Omental fat pad (tissue), 4 donors: ENCODE results near the gene ZNF107. TPM values are rescaled to one million over a fixed set of nuclear protein-coding genes. Genes with fewer than 3 reads are reported as not detected.

Experiments
- ATAC-seq: fragments of 150-250 bp; one replicate; pipeline ENCODE4 v1.9.1; 2016; ENCODE audit warnings: mild to moderate bottlenecking, moderate library complexity; ENCODE audit not compliant: low FRiP score
- DNase-seq: peaks from one replicate; pipeline ENCODE4 v3.0.0-alpha.2; 2019; ENCODE audit warnings: low spot score
- total RNA-seq, 4 donors: library from RNA; depleted of rRNA; stranded (reverse); fragments of >200 nt; gene quantifications; one replicate each; pipeline ENCODE4 v1.1.0, GENCODE V29; 2016
- TF ChIP-seq, protein P1 (sequence below), 3 donors: fragments of 450-650 bp; IDR thresholded peaks; one replicate each; pipeline ENCODE4 v1.5.1; 2016 to 2017; ENCODE audit warnings: antibody characterized with exemption in 3 of 3, mild to moderate bottlenecking in 3 of 3, moderate library complexity in 2 of 3

ZNF107 gene
- total RNA-seq, 4 donors from 2014 or later: 2.2 to 12.9 (median 3.7) TPM

- TF ChIP-seq, protein P1, sequence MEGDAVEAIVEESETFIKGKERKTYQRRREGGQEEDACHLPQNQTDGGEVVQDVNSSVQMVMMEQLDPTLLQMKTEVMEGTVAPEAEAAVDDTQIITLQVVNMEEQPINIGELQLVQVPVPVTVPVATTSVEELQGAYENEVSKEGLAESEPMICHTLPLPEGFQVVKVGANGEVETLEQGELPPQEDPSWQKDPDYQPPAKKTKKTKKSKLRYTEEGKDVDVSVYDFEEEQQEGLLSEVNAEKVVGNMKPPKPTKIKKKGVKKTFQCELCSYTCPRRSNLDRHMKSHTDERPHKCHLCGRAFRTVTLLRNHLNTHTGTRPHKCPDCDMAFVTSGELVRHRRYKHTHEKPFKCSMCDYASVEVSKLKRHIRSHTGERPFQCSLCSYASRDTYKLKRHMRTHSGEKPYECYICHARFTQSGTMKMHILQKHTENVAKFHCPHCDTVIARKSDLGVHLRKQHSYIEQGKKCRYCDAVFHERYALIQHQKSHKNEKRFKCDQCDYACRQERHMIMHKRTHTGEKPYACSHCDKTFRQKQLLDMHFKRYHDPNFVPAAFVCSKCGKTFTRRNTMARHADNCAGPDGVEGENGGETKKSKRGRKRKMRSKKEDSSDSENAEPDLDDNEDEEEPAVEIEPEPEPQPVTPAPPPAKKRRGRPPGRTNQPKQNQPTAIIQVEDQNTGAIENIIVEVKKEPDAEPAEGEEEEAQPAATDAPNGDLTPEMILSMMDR (IDR thresholded peaks at IDR 0.05): no peak
- no peak for ATAC-seq
- no peak for DNase-seq
These were observed 23.1 kb upstream of the ZNF107 start for GRCh38 chr7:64642875-64643274.

DNA sequence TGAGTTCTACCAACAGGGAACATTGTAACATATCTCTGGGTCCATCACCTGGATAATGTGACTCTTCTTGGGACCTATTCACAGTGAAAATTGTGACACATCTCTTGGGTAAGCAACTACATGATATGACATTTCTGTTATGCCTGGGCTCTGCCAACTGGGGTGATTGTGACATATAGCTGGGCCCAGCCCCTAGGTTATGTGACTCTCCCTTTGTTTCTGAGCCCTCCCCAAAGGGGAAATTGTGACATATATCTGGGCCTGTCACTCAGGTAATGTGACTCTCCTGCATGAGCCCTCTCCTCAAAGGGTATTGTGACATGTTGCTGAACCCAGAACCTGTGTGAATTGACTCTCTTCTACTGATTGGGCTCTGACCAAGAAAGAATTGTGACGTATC, 22.4 kb upstream of the ZNF107 start:
- DNase-seq (no peak), ATAC-seq (no peak)
- TF ChIP-seq, protein P1 (IDR thresholded peaks at IDR 0.05): no peak

DNA sequence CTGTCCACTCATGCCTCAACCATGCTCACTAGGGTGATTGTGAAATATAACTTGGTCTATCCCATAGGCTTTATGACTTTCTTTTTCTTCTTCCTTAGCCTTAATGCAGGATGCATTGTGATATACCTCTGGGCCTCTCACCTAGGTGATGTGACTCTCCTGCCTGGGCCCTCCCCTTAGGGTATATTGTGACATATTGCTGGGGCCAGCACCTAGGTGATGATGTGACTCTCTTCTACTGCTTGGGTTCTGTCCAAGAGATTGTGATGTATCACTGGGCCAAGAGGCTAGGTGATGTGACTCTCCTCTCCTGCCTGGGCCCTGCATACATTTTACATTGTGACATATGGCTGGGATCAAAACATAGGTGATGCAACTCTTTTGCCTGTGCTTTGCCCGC, 14.7 kb upstream of the ZNF107 start:
- TF ChIP-seq, protein P1 (IDR thresholded peaks at IDR 0.05): no peak
- ATAC-seq: no peak
- DNase-seq: no peak

DNA sequence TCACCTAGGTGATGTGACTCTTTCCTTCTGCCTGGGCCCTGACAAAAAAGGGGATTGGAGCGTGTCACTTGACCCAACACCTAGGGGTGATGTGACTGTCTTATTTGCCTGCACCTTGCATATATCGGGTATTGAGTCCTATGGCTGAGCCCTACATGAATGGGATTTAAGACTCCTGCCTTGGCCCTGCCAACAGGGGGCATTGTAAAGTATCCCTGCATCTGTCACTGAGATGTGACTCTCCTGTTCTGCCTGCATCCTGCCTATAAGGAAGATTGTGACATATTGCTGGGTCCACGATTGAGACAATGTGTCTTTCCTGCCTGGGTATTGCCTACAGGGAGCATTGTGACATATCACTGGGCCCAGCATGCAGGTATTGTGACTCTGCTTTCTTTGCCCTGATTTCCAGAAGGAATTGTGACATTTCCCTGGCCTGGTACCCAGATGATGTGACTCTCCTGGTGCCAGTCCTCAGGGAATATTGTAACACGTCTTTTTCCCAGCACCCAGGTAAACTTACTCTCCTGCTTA, 14.2 kb upstream of the ZNF107 start:
- ATAC-seq: no peak
- TF ChIP-seq, protein P1 (IDR thresholded peaks at IDR 0.05): no peak
- DNase-seq: no peak

DNA sequence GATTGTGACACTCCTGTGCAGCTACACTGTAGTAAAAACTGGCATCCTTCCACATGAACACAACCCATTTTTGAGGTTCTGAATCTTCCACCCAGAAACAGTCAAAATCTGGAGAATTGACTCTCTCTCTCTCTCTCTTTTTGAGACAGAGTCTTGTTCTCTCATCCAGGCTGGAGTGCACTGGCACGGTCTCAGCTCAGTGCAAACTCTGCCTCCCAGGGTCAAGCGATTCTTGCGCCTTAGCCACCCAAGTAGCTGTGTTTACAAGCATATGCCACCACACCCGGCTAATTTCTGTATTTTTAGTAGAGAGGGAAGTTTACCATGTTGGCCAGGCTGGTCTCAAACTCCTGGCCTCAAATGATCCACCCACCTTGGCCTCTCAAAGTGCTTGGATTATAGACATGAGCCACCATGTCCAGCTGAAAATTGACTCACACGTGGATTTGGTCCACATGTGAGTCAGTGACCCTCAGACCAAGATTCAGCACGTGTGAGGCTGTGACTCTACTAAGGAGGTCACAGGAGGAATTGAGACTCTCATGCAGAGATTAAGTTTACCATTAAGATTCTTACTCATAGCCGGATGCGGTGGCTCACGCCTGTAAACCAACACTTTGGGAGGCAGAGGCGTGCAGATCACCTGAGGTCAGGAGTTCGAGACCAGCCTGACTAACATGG, 12.1 kb upstream of the ZNF107 start:
- no peak for DNase-seq
- TF ChIP-seq, protein P1 (IDR thresholded peaks at IDR 0.05): no peak
- no peak for ATAC-seq

GRCh38 chr7:64654796-64655548, 11.0 kb upstream of the ZNF107 start:
- TF ChIP-seq, protein P1 (IDR thresholded peaks at IDR 0.05): no peak
- no peak for DNase-seq
- ATAC-seq: no peak
